A549 (cell line): Measurements from ENCODE around the gene RIN3.

ENCODE experiments used
- CHD4 ChIP-seq: fragments of 200-600 bp; sonication (generic); IDR thresholded peaks from 2 replicates; pipeline ENCODE4 v1.6.1; 2016; ENCODE audit warnings: antibody characterized with exemption, mild to moderate bottlenecking, borderline replicate concordance
- EP300 ChIP-seq, 2 experiments: fragments of >200 bp; sonication (Bioruptor Twin); formaldehyde crosslinking; IDR thresholded peaks; 2 replicates in 1 of 2; 3 replicates in 1 of 2; pipeline ENCODE4 v1.6.1; 2016 to 2017
- GATA3 ChIP-seq: IDR thresholded peaks from 2 replicates; pipeline ENCODE4 v1.6.1; 2012; ENCODE audit warnings: borderline replicate concordance
- MAFK ChIP-seq: fragments of 450-650 bp; IDR thresholded peaks from 2 replicates; pipeline ENCODE4 v1.6.1; 2014; ENCODE audit not compliant: partially characterized antibody
- MYC ChIP-seq: IDR thresholded peaks from 2 replicates; pipeline ENCODE4 v1.6.1; 2012; ENCODE audit warnings: mild to moderate bottlenecking, inconsistent platforms, low read length, improper control_type of control experiment, borderline replicate concordance
- POLR2A ChIP-seq: IDR thresholded peaks from 2 replicates; pipeline ENCODE4 v1.6.1; 2012; ENCODE audit warnings: mild to moderate bottlenecking, low read length
- POLR2AphosphoS2 ChIP-seq: conservative IDR thresholded peaks from 2 replicates; pipeline ENCODE4 v1.6.1; 2012; ENCODE audit warnings: low read length, improper control_type of control experiment, inconsistent platforms
- RAD21 ChIP-seq, 2 experiments: fragments of >200 bp in 1 of 2; sonication (Bioruptor Twin) in 1 of 2; formaldehyde crosslinking in 1 of 2; IDR thresholded peaks in 1 of 2; conservative IDR thresholded peaks in 1 of 2; 2 replicates in 1 of 2; 3 replicates in 1 of 2; pipeline ENCODE4 v1.6.1; 2012 to 2018; ENCODE audit warnings: inconsistent platforms in 1 of 2
- ZSCAN20 ChIP-seq: fragments of 250-450 bp; sonication (Bioruptor Pico); IDR thresholded peaks from 2 replicates; pipeline ENCODE4 v1.8.0; 2022; ENCODE audit warnings: mild to moderate bottlenecking, moderate library complexity
- TF ChIP-seq, protein P1 (sequence below): fragments of >200 bp; sonication (Bioruptor Twin); formaldehyde crosslinking; IDR thresholded peaks from 3 replicates; pipeline ENCODE4 v1.5.1; 2016
- TF ChIP-seq, protein P2 (sequence below): fragments of 200-600 bp; sonication (generic); IDR thresholded peaks from 2 replicates; pipeline ENCODE4 v1.6.1; 2016; ENCODE audit warnings: antibody characterized with exemption, mild to moderate bottlenecking, moderate library complexity

DNA sequence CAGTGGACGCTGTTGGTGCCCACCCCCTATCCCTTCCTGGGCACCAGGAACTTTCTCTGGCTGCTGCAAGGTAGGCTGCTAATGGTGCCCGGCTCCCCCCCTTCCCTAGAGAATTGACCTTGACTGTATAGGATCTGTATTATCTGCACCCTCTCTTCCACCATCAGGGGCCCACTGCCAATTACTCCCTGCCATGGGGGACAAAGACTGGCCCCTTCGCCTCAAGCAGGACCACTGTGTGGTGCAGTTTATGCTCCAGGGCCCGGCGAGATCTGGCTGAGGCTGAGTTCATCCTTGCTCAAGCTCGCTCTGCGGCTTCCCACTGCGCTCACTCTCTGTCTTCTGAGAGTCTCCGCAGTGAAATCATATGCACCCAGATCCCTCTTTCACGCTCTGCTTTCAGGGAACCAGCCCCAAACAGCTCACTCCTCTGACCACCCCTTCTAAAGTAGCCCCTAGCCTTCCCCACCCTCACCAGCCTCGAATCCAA lies 139.6 kb downstream of the RIN3 start:
- TF ChIP-seq, protein P1, sequence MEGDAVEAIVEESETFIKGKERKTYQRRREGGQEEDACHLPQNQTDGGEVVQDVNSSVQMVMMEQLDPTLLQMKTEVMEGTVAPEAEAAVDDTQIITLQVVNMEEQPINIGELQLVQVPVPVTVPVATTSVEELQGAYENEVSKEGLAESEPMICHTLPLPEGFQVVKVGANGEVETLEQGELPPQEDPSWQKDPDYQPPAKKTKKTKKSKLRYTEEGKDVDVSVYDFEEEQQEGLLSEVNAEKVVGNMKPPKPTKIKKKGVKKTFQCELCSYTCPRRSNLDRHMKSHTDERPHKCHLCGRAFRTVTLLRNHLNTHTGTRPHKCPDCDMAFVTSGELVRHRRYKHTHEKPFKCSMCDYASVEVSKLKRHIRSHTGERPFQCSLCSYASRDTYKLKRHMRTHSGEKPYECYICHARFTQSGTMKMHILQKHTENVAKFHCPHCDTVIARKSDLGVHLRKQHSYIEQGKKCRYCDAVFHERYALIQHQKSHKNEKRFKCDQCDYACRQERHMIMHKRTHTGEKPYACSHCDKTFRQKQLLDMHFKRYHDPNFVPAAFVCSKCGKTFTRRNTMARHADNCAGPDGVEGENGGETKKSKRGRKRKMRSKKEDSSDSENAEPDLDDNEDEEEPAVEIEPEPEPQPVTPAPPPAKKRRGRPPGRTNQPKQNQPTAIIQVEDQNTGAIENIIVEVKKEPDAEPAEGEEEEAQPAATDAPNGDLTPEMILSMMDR = no peak
- TF ChIP-seq GATA3 (no peak), POLR2AphosphoS2 (no peak), CHD4 (no peak), MAFK (no peak), ZSCAN20 (CRISPR knock-in tag) (no peak), RAD21 (conservative IDR thresholded peaks at IDR 0.05 in 1 of 2, IDR thresholded peaks at IDR 0.05 in 1 of 2) (no peak), POLR2A (no peak), MYC (no peak), EP300 (IDR thresholded peaks at IDR 0.05) (no peak)
- TF ChIP-seq, protein P2, sequence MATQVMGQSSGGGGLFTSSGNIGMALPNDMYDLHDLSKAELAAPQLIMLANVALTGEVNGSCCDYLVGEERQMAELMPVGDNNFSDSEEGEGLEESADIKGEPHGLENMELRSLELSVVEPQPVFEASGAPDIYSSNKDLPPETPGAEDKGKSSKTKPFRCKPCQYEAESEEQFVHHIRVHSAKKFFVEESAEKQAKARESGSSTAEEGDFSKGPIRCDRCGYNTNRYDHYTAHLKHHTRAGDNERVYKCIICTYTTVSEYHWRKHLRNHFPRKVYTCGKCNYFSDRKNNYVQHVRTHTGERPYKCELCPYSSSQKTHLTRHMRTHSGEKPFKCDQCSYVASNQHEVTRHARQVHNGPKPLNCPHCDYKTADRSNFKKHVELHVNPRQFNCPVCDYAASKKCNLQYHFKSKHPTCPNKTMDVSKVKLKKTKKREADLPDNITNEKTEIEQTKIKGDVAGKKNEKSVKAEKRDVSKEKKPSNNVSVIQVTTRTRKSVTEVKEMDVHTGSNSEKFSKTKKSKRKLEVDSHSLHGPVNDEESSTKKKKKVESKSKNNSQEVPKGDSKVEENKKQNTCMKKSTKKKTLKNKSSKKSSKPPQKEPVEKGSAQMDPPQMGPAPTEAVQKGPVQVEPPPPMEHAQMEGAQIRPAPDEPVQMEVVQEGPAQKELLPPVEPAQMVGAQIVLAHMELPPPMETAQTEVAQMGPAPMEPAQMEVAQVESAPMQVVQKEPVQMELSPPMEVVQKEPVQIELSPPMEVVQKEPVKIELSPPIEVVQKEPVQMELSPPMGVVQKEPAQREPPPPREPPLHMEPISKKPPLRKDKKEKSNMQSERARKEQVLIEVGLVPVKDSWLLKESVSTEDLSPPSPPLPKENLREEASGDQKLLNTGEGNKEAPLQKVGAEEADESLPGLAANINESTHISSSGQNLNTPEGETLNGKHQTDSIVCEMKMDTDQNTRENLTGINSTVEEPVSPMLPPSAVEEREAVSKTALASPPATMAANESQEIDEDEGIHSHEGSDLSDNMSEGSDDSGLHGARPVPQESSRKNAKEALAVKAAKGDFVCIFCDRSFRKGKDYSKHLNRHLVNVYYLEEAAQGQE = no peak
